ENCODE data around the gene THRB. TPM values are rescaled to one million over a fixed set of nuclear protein-coding genes. Genes with fewer than 3 reads are reported as not detected.

THRB gene
- total RNA-seq, 1 donor from 2014 or later = 3.1 TPM

- TF ChIP-seq CTCF (IDR thresholded peaks at IDR 0.05; ENCODE audit: insufficient read depth, low read length, poor library complexity, severe bottlenecking) = no peak
- Histone ChIP-seq H3K4me3 (ENCODE audit: low read depth, low read length) (no peak overlapping the region), H3K27me3 (ENCODE audit: control insufficient read depth, insufficient read depth, low read length) (no peaks in the 10 kb centered on the region), H3K36me3 (ENCODE audit: control insufficient read depth, insufficient read depth, low read length) (no peaks in the 10 kb centered on the region)
- DNase-seq (ENCODE audit: low read depth) = peak; percentile 56
Measured at GRCh38 chr3:24290596-24290995, 204.1 kb downstream of the THRB start.

- TF ChIP-seq CTCF (IDR thresholded peaks at IDR 0.05; ENCODE audit: insufficient read depth, low read length, poor library complexity, severe bottlenecking) = no peak
- H3K4me3 ChIP-seq (ENCODE audit: low read depth, low read length) = no peak overlapping the region
- no peaks in the 10 kb centered on the region for H3K36me3 ChIP-seq (ENCODE audit: control insufficient read depth, insufficient read depth, low read length)
- H3K27me3 ChIP-seq (ENCODE audit: control insufficient read depth, insufficient read depth, low read length) = no peaks in the 10 kb centered on the region
- no peak for DNase-seq (ENCODE audit: low read depth)
Measured at GRCh38 chr3:24288496-24289236, 206.0 kb downstream of the THRB start.

GRCh38 chr3:24287755-24288450, 206.7 kb downstream of the THRB start:
- no peak for TF ChIP-seq CTCF (IDR thresholded peaks at IDR 0.05; ENCODE audit: insufficient read depth, low read length, poor library complexity, severe bottlenecking)
- Histone ChIP-seq H3K36me3 (ENCODE audit: control insufficient read depth, insufficient read depth, low read length) (no peaks in the 10 kb centered on the region), H3K27me3 (ENCODE audit: control insufficient read depth, insufficient read depth, low read length) (no peaks in the 10 kb centered on the region), H3K4me3 (ENCODE audit: low read depth, low read length) (no peak overlapping the region)
- DNase-seq (ENCODE audit: low read depth) = no peak

- no peak for TF ChIP-seq CTCF (IDR thresholded peaks at IDR 0.05; ENCODE audit: insufficient read depth, low read length, poor library complexity, severe bottlenecking)
- Histone ChIP-seq H3K36me3 (ENCODE audit: control insufficient read depth, insufficient read depth, low read length) (no peaks in the 10 kb centered on the region), H3K4me3 (ENCODE audit: low read depth, low read length) (no peak overlapping the region), H3K27me3 (ENCODE audit: control insufficient read depth, insufficient read depth, low read length) (no peaks in the 10 kb centered on the region)
- DNase-seq (ENCODE audit: low read depth) = no peak
Measured at GRCh38 chr3:24286405-24286804, 208.2 kb downstream of the THRB start.

- no peak for TF ChIP-seq CTCF (IDR thresholded peaks at IDR 0.05; ENCODE audit: insufficient read depth, low read length, poor library complexity, severe bottlenecking)
- DNase-seq (ENCODE audit: low read depth) = no peak
- Histone ChIP-seq H3K4me3 (ENCODE audit: low read depth, low read length) (no peak overlapping the region), H3K27me3 (ENCODE audit: control insufficient read depth, insufficient read depth, low read length) (no peaks in the 10 kb centered on the region), H3K36me3 (ENCODE audit: control insufficient read depth, insufficient read depth, low read length) (no peaks in the 10 kb centered on the region)
Measured at GRCh38 chr3:24278543-24278942, 216.1 kb downstream of the THRB start.
